ENCODE data around the gene PCID2. TPM values are rescaled to one million over a fixed set of nuclear protein-coding genes. Genes with fewer than 3 reads are reported as not detected.

Gene PCID2
- total RNA-seq, 3 donors from 2014 or later: 63.3 to 68.1 (median 66.9) TPM

DNA sequence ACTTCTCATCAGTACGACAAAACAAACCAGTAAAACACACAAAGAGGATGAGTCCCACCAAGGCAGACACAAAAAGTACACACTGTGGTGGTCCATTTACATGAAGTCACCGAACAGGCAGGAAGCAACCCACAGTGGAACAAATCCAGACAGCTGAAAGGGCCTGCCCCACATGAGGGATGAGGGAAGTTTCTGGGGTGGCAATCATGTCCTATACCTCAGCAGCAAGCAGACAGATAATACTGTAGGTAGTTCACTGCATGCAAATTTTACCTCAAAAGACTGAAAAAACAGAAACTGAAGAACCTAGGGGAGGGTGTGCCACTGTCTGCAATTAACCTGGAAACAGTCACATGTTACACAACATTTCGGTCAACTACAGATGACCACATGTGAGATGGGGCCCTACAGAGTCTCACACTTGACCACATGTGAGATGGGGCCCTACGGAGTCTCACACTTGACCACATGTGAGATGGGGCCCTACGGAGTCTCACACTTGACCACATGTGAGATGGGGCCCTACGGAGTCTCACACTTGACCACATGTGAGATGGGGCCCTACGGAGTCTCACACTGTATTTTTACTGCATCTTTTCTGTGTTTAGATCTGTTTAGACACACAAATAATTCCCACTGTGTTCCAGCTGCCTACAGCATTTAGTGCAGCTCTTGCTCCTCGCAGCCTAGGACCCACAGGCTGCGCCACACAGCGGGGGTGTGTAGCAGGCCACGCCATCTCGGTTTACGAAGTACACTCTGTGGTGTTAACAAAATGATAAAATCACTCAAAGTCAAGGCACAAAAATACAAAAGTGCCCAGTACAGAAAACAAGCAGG lies 22.2 kb downstream of the PCID2 start:
- ATAC-seq (peak; percentile 54 to 67), DNase-seq (no peak)
- Mint-ChIP-seq H3K4me1 (ENCODE audit: low read depth) (peaks cover 48% of the 10 kb centered on the region), H3K9me3 (no peaks in the 10 kb centered on the region), H3K36me3 (ENCODE audit: insufficient read depth) (peaks cover 56% of the 10 kb centered on the region), H3K27me3 (ENCODE audit: low read depth) (no peaks in the 10 kb centered on the region), H3K4me3 (peak overlapping the region; percentile 52)

DNA sequence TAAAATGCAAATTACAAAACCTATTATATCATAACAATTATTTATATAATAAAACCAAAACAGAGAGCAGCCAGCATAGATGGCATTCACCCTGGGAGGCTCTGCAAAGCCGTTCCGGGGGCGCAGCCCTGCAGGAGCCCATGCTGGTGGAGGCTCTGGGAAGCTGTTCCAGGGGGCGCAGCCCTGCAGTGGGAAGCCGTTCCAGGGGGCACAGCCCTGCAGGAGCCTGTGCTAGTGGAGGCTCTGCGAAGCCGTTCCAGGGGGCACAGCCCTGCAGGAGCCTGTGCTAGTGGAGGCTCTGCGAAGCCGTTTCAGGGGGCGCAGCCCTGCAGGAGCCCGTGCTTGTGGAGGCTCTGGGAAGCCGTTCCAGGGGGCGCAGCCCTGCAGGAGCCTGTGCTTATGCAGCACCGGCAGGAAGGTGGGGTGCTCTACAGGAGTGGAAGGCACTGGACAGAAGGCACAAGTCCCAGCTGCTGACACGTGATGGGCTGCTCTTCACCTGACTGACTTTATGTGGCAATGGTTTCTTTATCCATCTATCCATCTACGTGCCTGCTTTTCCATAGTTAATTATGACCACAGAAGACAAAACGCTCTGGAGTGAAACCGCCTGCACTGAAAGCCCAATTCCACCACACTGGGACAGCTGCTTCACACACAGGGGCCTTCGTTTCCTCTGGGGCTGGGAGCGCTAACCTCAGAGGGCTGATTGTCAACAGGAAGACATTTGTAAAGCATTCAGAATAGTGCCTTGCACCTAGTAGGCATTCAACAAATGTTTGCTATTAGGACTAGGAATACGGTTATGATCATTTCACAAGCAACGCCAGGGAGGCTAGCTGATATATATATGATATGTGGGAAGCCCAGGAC lies 23.7 kb downstream of the PCID2 start:
- H3K36me3 Mint-ChIP-seq (ENCODE audit: insufficient read depth): peaks cover 55% of the 10 kb centered on the region
- DNase-seq: no peak
- H3K27me3 Mint-ChIP-seq (ENCODE audit: low read depth): no peaks in the 10 kb centered on the region
- H3K4me1 Mint-ChIP-seq (ENCODE audit: low read depth): peaks cover 60% of the 10 kb centered on the region
- peak; percentile 23 to 32 for ATAC-seq
- H3K4me3 Mint-ChIP-seq: peak overlapping the region; percentile 70
- no peaks in the 10 kb centered on the region for H3K9me3 Mint-ChIP-seq

DNA sequence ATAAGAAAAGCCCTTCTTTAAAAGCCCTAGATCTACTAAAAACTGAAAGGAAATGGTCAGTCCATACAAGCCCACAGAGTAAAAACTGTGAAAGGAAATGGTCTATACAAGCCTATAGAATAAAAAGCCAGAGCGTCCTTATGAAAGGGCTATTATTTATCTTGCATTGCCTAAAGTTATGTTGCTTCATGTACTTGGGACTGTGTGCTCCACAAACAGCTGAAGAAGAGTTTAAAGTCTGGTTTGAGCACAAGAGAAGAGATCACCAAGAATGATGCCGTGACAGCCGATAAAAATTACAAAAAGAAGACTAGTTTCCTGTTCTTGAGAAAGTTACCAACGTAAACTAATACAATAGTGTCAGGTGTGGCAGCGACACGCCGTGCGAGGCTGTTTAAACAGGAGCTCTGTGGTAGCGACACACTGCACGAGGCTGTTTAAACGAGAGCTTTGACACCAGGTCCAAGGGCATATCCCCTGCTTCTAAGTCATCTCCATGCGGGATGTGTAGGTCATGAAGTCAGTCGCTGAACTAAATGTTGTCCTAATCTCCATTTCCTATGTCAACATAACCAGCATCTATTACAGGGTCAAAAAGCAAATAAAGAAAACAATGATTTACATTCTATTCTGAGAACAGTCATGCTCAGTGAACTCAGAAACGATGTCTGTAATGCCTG lies 24.9 kb downstream of the PCID2 start:
- ATAC-seq: no peak
- peaks cover 68% of the 10 kb centered on the region for H3K4me1 Mint-ChIP-seq (ENCODE audit: low read depth)
- no peaks in the 10 kb centered on the region for H3K9me3 Mint-ChIP-seq
- H3K4me3 Mint-ChIP-seq: peak overlapping the region; percentile 11
- peaks cover 56% of the 10 kb centered on the region for H3K36me3 Mint-ChIP-seq (ENCODE audit: insufficient read depth)
- H3K27me3 Mint-ChIP-seq (ENCODE audit: low read depth): no peaks in the 10 kb centered on the region
- DNase-seq: no peak

DNA sequence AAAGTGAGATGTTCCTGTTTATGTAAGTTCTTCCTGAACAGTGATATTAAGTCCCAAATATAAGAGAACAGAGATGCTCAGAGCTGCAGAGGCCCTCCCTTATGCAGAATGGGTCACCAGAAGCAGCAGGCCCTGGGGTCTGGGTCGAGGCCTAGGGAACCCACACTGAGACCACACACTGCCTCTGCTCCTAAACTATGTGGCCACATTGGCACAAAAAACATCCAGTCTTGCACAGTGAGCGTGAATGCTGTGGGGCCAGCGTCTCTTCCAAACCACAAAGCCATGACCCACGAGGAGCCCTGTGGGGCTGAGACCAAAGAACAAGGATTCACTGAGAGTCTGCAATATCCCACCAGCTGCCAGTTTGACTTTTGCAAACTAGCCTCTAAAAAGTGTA lies 26.4 kb downstream of the PCID2 start:
- no peak overlapping the region for H3K4me3 Mint-ChIP-seq
- H3K4me1 Mint-ChIP-seq (ENCODE audit: low read depth): peaks cover 64% of the 10 kb centered on the region
- DNase-seq (no peak), ATAC-seq (no peak)
- H3K9me3 Mint-ChIP-seq: no peaks in the 10 kb centered on the region
- no peaks in the 10 kb centered on the region for H3K27me3 Mint-ChIP-seq (ENCODE audit: low read depth)
- peaks cover 53% of the 10 kb centered on the region for H3K36me3 Mint-ChIP-seq (ENCODE audit: insufficient read depth)

DNA sequence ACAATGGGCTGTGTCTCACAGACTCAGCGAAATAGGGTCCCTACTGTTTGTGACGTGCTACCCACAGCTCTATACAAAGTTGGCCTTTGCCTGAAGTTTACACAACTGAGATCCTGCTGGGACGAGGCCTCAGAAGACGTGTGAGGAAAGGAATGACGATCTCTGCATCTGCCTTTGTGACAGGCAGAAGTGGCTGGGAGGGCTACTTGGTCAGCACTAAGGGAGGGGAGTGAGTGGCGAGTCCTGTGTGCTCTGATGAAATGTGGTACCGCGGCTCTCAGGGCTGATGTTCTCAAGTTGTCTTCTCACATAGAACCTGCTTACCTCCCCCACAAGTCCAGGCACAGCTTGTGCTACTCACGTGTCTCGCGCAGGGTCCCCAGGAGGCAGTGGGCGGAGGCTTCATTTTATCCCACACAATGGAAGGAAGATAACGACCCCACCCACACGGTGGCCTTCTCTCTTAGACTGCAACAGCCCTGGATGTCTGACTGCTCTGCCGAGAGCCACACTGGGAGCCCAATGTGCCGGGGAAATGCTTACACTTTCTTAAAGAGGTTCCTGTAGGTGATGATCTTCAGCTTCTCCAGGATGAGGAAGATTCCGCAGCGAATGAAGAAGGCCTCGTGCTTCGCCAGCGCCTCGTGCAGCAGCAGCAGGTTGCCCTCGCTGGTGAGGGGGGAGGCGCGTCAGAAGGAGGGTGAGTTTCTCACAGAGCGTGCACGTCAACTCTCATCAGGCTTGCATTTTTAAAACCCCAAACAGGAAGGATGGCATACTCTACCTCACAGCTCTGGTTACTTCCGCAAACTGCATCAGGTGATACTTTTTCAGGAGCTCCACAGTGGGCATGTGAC lies 28.9 kb downstream of the PCID2 start:
- no peak overlapping the region for H3K4me3 Mint-ChIP-seq
- H3K9me3 Mint-ChIP-seq: no peaks in the 10 kb centered on the region
- ATAC-seq (no peak), DNase-seq (no peak)
- peaks cover 58% of the 10 kb centered on the region for H3K4me1 Mint-ChIP-seq (ENCODE audit: low read depth)
- no peaks in the 10 kb centered on the region for H3K27me3 Mint-ChIP-seq (ENCODE audit: low read depth)
- peaks cover 59% of the 10 kb centered on the region for H3K36me3 Mint-ChIP-seq (ENCODE audit: insufficient read depth)

DNA sequence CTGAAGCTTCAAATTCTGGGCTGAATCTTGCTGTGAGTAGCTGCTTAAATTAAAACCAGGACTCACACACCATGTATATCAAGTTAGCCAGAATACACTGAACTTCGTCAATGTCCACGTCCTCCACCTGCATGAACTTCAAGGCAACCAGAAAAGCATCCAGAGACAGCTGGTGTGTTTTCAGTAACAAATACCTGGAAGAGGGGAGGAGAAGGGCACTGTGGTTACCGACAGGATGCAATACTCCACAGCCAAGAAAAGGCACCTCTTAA lies 29.6 kb downstream of the PCID2 start:
- H3K4me3 Mint-ChIP-seq: no peak overlapping the region
- DNase-seq (no peak), ATAC-seq (no peak)
- peaks cover 56% of the 10 kb centered on the region for H3K4me1 Mint-ChIP-seq (ENCODE audit: low read depth)
- H3K9me3 Mint-ChIP-seq: no peaks in the 10 kb centered on the region
- no peaks in the 10 kb centered on the region for H3K27me3 Mint-ChIP-seq (ENCODE audit: low read depth)
- H3K36me3 Mint-ChIP-seq (ENCODE audit: insufficient read depth): peaks cover 58% of the 10 kb centered on the region

DNA sequence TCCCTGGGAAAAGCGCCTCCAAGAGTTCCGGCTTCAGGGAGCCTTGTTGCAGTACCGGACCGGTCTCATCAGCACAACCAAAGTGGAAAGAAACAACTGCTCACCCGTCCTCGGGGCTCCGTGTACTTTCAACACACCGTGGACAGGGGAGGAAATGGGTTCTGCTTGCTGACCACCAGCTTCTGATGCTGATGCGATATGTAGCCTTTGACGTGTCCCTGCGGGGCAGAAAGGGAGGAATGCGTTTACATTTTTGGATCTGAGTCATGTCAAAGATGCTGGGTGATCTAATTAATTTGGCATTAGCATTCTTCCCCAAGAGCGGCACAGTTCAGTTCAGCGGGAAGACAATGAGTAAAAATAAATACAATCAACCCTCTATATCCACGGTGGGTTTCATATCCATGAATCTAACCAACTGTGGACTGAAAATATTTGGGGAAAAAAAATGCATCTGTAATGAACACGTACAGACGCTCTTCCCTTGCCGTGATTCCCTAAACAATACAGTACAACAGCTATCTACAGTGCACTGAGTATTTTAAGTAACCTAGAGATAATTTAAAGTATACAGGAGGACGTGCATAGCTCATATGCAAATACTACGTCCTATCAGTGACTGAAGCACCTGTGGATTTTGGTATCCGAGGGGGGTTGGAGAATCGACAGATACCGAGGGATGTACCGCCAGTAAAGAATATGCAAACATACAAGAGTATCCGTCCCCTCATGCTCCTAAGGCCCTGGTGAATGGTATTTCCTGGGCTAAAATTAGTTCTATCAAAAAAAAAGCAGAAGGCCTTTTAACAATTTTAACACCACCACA lies 30.2 kb downstream of the PCID2 start:
- H3K4me3 Mint-ChIP-seq: no peak overlapping the region
- H3K9me3 Mint-ChIP-seq: no peaks in the 10 kb centered on the region
- ATAC-seq (no peak), DNase-seq (no peak)
- H3K27me3 Mint-ChIP-seq (ENCODE audit: low read depth): no peaks in the 10 kb centered on the region
- H3K36me3 Mint-ChIP-seq (ENCODE audit: insufficient read depth): peaks cover 53% of the 10 kb centered on the region
- peaks cover 51% of the 10 kb centered on the region for H3K4me1 Mint-ChIP-seq (ENCODE audit: low read depth)

DNA sequence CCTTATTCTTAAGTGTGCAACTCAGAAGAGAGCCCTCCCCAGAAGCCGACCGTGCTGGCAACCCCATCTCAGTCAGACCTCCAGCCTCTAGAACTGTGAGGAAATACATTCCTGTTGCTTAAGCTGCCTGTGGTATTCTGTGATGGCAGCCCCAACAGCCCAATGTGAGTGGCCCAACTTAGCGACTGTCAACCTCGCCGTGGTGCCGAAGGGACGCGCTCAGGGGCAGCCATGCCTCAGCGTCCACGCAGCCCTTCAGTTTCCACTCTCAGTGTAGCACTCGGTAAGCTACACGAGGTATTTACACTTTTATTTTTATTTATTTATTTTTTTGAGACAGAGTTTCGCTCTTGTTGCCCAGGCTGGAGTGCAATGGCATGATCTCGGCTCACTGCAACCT lies 31.6 kb downstream of the PCID2 start:
- ATAC-seq (no peak), DNase-seq (no peak)
- no peaks in the 10 kb centered on the region for H3K9me3 Mint-ChIP-seq
- H3K4me3 Mint-ChIP-seq: no peak overlapping the region
- no peaks in the 10 kb centered on the region for H3K27me3 Mint-ChIP-seq (ENCODE audit: low read depth)
- peaks cover 46% of the 10 kb centered on the region for H3K4me1 Mint-ChIP-seq (ENCODE audit: low read depth)
- peaks cover 51% of the 10 kb centered on the region for H3K36me3 Mint-ChIP-seq (ENCODE audit: insufficient read depth)

DNA sequence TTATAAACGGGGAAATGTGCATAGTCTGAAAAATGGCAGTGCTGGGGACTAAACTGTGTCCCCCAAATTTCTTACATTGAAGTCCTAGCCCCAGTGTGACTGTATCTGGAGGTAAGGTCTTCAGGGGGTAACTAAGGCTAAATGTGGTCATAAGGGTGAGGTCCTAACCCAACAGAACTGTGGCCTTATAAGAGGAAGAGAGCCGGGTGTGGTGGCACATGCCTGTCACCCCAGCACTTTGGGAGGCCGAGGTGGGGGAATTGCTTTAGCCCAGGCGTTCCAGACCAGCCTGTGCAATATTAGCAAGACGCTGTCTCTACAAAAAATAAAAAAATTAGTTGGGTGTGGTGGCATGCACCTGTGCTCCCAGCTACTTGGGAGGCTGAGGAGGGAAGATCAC lies 32.2 kb downstream of the PCID2 start:
- peaks cover 54% of the 10 kb centered on the region for H3K36me3 Mint-ChIP-seq (ENCODE audit: insufficient read depth)
- no peak overlapping the region for H3K4me3 Mint-ChIP-seq
- peak; percentile 69 for DNase-seq
- peaks cover 50% of the 10 kb centered on the region for H3K4me1 Mint-ChIP-seq (ENCODE audit: low read depth)
- no peaks in the 10 kb centered on the region for H3K27me3 Mint-ChIP-seq (ENCODE audit: low read depth)
- ATAC-seq: peak in 1 of 2 donors; percentile 82
- no peaks in the 10 kb centered on the region for H3K9me3 Mint-ChIP-seq

DNA sequence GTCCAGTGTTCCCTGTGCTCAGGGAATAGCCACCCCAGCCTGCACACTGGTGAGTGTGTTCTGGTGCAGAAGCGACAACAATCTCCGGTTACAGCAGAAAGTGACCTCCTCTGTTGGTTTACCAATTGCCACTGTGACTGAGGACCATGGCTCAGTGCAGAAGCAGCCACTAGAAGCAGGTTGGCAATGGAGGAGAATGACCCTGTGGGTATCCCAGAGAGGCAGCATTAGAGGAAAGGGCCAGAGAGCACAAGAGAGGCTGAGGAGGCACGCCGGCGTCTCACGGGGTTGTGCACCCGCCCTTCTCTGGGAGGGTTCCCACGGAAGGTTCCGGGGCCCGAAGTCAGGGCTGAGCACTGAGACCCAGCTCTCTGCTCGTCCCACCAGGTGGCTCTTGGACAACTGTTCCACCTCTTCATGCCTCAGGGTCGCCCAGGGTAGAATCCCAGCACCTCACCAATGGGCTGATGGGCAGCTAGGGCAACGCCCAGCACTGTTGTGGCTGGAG lies 36.0 kb downstream of the PCID2 start:
- H3K4me1 Mint-ChIP-seq (ENCODE audit: low read depth): peaks cover 28% of the 10 kb centered on the region
- H3K4me3 Mint-ChIP-seq: no peak overlapping the region
- H3K9me3 Mint-ChIP-seq: peaks cover 9% of the 10 kb centered on the region
- DNase-seq (no peak), ATAC-seq (no peak)
- H3K27me3 Mint-ChIP-seq (ENCODE audit: low read depth): no peaks in the 10 kb centered on the region
- peaks cover 52% of the 10 kb centered on the region for H3K36me3 Mint-ChIP-seq (ENCODE audit: insufficient read depth)

DNA sequence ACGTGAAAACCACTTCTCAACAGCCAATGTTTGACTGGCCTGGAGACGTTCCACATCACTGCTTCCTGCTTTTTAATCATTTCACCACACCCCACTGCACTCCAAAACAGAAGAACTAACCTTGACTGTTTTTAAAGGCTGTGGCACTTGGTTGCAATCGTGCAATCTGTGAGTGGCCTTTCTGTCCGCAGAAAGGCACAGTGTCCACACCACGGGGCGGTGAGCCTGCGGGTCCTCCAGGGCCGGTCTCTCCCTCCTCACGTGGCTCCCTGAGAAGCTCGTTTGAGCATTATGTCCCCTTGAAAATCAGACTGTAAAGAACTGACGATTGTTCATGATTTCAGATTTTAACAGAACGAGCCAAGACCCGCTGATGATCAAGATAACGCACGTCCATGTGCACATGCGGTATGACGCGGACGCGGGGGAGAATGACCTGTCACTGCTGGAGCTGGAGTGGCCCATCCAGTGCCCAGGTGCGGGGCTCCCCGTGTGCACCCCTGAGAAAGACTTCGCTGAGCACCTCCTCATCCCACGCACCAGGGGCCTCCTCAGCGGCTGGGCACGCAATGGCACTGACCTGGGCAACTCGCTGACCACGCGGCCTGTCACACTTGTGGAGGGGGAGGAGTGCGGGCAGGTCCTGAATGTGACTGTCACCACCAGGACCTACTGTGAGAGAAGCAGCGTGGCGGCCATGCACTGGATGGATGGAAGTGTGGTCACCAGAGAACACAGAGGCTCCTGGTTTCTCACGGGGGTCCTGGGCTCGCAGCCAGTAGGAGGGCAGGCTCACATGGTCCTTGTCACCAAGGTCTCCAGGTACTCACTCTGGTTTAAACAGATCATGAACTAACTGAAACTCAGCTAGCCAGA lies 37.0 kb downstream of the PCID2 start:
- Mint-ChIP-seq H3K4me3 (no peak overlapping the region), H3K27me3 (ENCODE audit: low read depth) (no peaks in the 10 kb centered on the region), H3K9me3 (peaks cover 9% of the 10 kb centered on the region), H3K36me3 (ENCODE audit: insufficient read depth) (peaks cover 52% of the 10 kb centered on the region), H3K4me1 (ENCODE audit: low read depth) (peaks cover 29% of the 10 kb centered on the region)
- no peak for ATAC-seq
- DNase-seq: no peak

DNA sequence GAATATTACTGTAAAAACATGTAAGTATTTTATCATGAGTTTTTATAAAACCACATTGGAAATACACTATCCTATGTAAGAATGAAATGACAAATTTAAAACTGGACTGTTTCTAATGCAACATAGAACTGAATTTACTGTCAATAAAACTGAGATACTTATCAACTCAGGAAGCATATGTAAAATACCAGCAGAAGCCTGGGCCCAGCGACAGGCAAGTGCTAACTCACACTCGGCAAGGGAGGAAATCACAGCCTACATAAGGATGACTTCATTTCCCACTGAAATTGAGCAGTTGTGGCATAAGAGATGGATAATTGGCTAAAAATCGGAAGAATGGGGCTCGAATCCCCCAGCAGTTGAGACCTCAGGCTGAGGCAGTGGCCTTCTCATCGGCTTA lies 38.0 kb downstream of the PCID2 start:
- peaks cover 42% of the 10 kb centered on the region for H3K36me3 Mint-ChIP-seq (ENCODE audit: insufficient read depth)
- no peak for ATAC-seq

More for the DNA sequence above, 38.0 kb downstream of the PCID2 start:
- H3K27me3 Mint-ChIP-seq (ENCODE audit: low read depth): no peaks in the 10 kb centered on the region
- DNase-seq: no peak
- no peak overlapping the region for H3K4me3 Mint-ChIP-seq
- H3K9me3 Mint-ChIP-seq: peaks cover 9% of the 10 kb centered on the region
- H3K4me1 Mint-ChIP-seq (ENCODE audit: low read depth): peaks cover 27% of the 10 kb centered on the region
